ENCODE data around the gene ABHD12. TPM values are rescaled to one million over a fixed set of nuclear protein-coding genes. Genes with fewer than 3 reads are reported as not detected.
"Not testable (repeated sequence)": the region's sequence is repeated elsewhere in the genome, so short reads cannot be mapped to it uniquely, and the experiment has no call there.

ABHD12 gene
- polyA plus RNA-seq, 1 donor (not counting 4 experiments of a cell fraction or from before 2014, with no cell fraction given), result 11.2 TPM

GRCh38 chr20:25407311-25408169 lies 16.9 kb upstream of the ABHD12 start, which contains the start of gene GINS1:
Gene GINS1 (plus strand): TSS chr20:25407673. CDS start chr20:25407821, 148 bp downstream.
- no peak for TF ChIP-seq CTCF (optimal IDR thresholded peaks at IDR 0.05 in 1 of 3, IDR thresholded peaks at IDR 0.05 in 1 of 3, conservative IDR thresholded peaks at IDR 0.05 in 1 of 3; ENCODE audit: extremely low read depth in 1 of 3, insufficient read depth in 2 of 3, low read length in 3 of 3)
- TF ChIP-seq EZH2 (IDR thresholded peaks at IDR 0.05; ENCODE audit: low read length), result no peak
- Histone ChIP-seq H3K4me1 (ENCODE audit: control insufficient read depth, extremely low read depth, insufficient read depth, low read length) (peaks cover 12% of the 10 kb centered on the region), H4K20me1 (ENCODE audit: control insufficient read depth, extremely low read depth, insufficient read depth, low read length) (no peaks in the 10 kb centered on the region), H3K27ac (ENCODE audit: control insufficient read depth, insufficient read depth, low read length) (peak within 1 kb of the TSS; percentile 66), H3K9me1 (ENCODE audit: control insufficient read depth, extremely low read depth, insufficient read depth, low read length) (no peaks in the 10 kb centered on the region), H3K9ac (ENCODE audit: control insufficient read depth, extremely low read depth, insufficient read depth, low read length) (peak within 1 kb of the TSS; percentile 91), H3K4me3 (ENCODE audit: control insufficient read depth in 2 of 3, extremely low read depth in 1 of 3, insufficient read depth in 2 of 3, low read depth in 1 of 3, low read length in 3 of 3) (peak within 1 kb of the TSS; percentile 68 to 91 (median 91)), H3K36me3 (ENCODE audit: control insufficient read depth in 2 of 2, extremely low read depth in 1 of 2, insufficient read depth in 2 of 2, low read length in 2 of 2) (peaks cover 0 to 7% of the 10 kb centered on the region in 2 experiments), H3K9me3 (ENCODE audit: control insufficient read depth, low read depth, low read length) (no peaks in the 10 kb centered on the region), H2AFZ (ENCODE audit: control insufficient read depth, low read length) (peak within 1 kb of the TSS; percentile 98), H3K79me2 (ENCODE audit: control insufficient read depth, insufficient read depth, low read length) (peaks cover 35% of the 10 kb centered on the region), H3K27me3 (ENCODE audit: control insufficient read depth, extremely low read depth, insufficient read depth, low read length) (no peaks in the 10 kb centered on the region), H3K4me2 (ENCODE audit: control insufficient read depth, extremely low read depth, insufficient read depth, low read depth, low read length) (peak within 1 kb of the TSS; percentile 100)
- DNase-seq (ENCODE audit: low read depth, low spot score), result no peak
- FAIRE-seq, result peak; percentile 49
- dilution Hi-C loops (cut with MboI; ENCODE audit: extremely low pct_ligation_motif_present, low sequenced_read_pairs), result no loop called here

- FAIRE-seq (no peak), DNase-seq (ENCODE audit: low read depth, low spot score) (no peak)
- H3K4me1 ChIP-seq (ENCODE audit: control insufficient read depth, extremely low read depth, insufficient read depth, low read length), result no peaks in the 10 kb centered on the region
- no peaks in the 10 kb centered on the region for H3K9me1 ChIP-seq (ENCODE audit: control insufficient read depth, extremely low read depth, insufficient read depth, low read length)
- H3K27me3 ChIP-seq (ENCODE audit: control insufficient read depth, extremely low read depth, insufficient read depth, low read length), result no peaks in the 10 kb centered on the region
- dilution Hi-C loops (cut with MboI; ENCODE audit: extremely low pct_ligation_motif_present, low sequenced_read_pairs), result no loop called here
- no peak overlapping the region for H2AFZ ChIP-seq (ENCODE audit: control insufficient read depth, low read length)
- no peak overlapping the region for H3K27ac ChIP-seq (ENCODE audit: control insufficient read depth, insufficient read depth, low read length)
- H4K20me1 ChIP-seq (ENCODE audit: control insufficient read depth, extremely low read depth, insufficient read depth, low read length), result no peaks in the 10 kb centered on the region
- no peaks in the 10 kb centered on the region for H3K9me3 ChIP-seq (ENCODE audit: control insufficient read depth, low read depth, low read length)
- no peaks in the 10 kb centered on the region for H3K79me2 ChIP-seq (ENCODE audit: control insufficient read depth, insufficient read depth, low read length)
- no peak overlapping the region for H3K4me2 ChIP-seq (ENCODE audit: control insufficient read depth, extremely low read depth, insufficient read depth, low read depth, low read length)
- no peak for TF ChIP-seq EZH2 (IDR thresholded peaks at IDR 0.05; ENCODE audit: low read length)
- TF ChIP-seq CTCF (optimal IDR thresholded peaks at IDR 0.05 in 1 of 3, IDR thresholded peaks at IDR 0.05 in 1 of 3, conservative IDR thresholded peaks at IDR 0.05 in 1 of 3; ENCODE audit: extremely low read depth in 1 of 3, insufficient read depth in 2 of 3, low read length in 3 of 3), result no peak
- H3K9ac ChIP-seq (ENCODE audit: control insufficient read depth, extremely low read depth, insufficient read depth, low read length), result no peak overlapping the region
- no peaks in the 10 kb centered on the region for H3K36me3 ChIP-seq (ENCODE audit: control insufficient read depth in 2 of 2, extremely low read depth in 1 of 2, insufficient read depth in 2 of 2, low read length in 2 of 2)
- no peak overlapping the region for H3K4me3 ChIP-seq (ENCODE audit: control insufficient read depth in 2 of 3, extremely low read depth in 1 of 3, insufficient read depth in 2 of 3, low read depth in 1 of 3, low read length in 3 of 3)
Observed at GRCh38 chr20:25402583-25402982, 11.9 kb upstream of the ABHD12 start.

- H3K9ac ChIP-seq (ENCODE audit: control insufficient read depth, extremely low read depth, insufficient read depth, low read length); DNase-seq (ENCODE audit: low read depth, low spot score); H4K20me1 ChIP-seq (ENCODE audit: control insufficient read depth, extremely low read depth, insufficient read depth, low read length); H3K4me2 ChIP-seq (ENCODE audit: control insufficient read depth, extremely low read depth, insufficient read depth, low read depth, low read length); H3K4me3 ChIP-seq (ENCODE audit: control insufficient read depth in 2 of 3, extremely low read depth in 1 of 3, insufficient read depth in 2 of 3, low read depth in 1 of 3, low read length in 3 of 3); H3K79me2 ChIP-seq (ENCODE audit: control insufficient read depth, insufficient read depth, low read length); H3K36me3 ChIP-seq (ENCODE audit: control insufficient read depth in 2 of 2, extremely low read depth in 1 of 2, insufficient read depth in 2 of 2, low read length in 2 of 2); H2AFZ ChIP-seq (ENCODE audit: control insufficient read depth, low read length); dilution Hi-C loops (cut with MboI; ENCODE audit: extremely low pct_ligation_motif_present, low sequenced_read_pairs); H3K4me1 ChIP-seq (ENCODE audit: control insufficient read depth, extremely low read depth, insufficient read depth, low read length); H3K9me1 ChIP-seq (ENCODE audit: control insufficient read depth, extremely low read depth, insufficient read depth, low read length); H3K27me3 ChIP-seq (ENCODE audit: control insufficient read depth, extremely low read depth, insufficient read depth, low read length); FAIRE-seq; H3K9me3 ChIP-seq (ENCODE audit: control insufficient read depth, low read depth, low read length); H3K27ac ChIP-seq (ENCODE audit: control insufficient read depth, insufficient read depth, low read length): not testable (repeated sequence)
Observed at GRCh38 chr20:25400291-25400732, 9.7 kb upstream of the ABHD12 start.

Data from keratinocyte (primary cell).